ENCODE measurements around the gene CHRNA10. TPM values are rescaled to one million over a fixed set of nuclear protein-coding genes. Genes with fewer than 3 reads are reported as not detected.
"Not testable (repeated sequence)": the region's sequence is repeated elsewhere in the genome, so short reads cannot be mapped to it uniquely, and the experiment has no call there.

CHRNA10 gene
- total RNA-seq, 6 experiments from 2014 or later: 0.25 to 1.2 (median 0.41) TPM

- H3K27me3 ChIP-seq: no peaks in the 10 kb centered on the region
- no peak for DNase-seq
- no peaks in the 10 kb centered on the region for H3K36me3 ChIP-seq
- no peaks in the 10 kb centered on the region for H3K9me3 ChIP-seq
- H3K27ac ChIP-seq: no peak overlapping the region
- no peak overlapping the region for H3K4me3 ChIP-seq
- intact Hi-C loops (cut with DNase I): no loop called here
- no peaks in the 10 kb centered on the region for H3K4me1 ChIP-seq
- no peak for ATAC-seq
- TF ChIP-seq CTCF (IDR thresholded peaks at IDR 0.05) (no peak), POLR2A (IDR thresholded peaks at IDR 0.05) (no peak)
These were observed 8.3 kb downstream of the CHRNA10 start for GRCh38 chr11:3662856-3663255.

- Histone ChIP-seq H3K9me3 (no peaks in the 10 kb centered on the region), H3K27me3 (no peaks in the 10 kb centered on the region), H3K36me3 (no peaks in the 10 kb centered on the region), H3K27ac (no peak overlapping the region), H3K4me1 (no peaks in the 10 kb centered on the region), H3K4me3 (no peak overlapping the region)
- intact Hi-C loops (cut with DNase I): no loop called here
- no peak for DNase-seq
- ATAC-seq: no peak
- WGBS (ENCODE audit: insufficient coverage, low coverage, low lambda C conversion rate, missing lambda C conversion rate): 80% methylated on average over 2 of the region's 2 CpGs
- no peak for TF ChIP-seq POLR2A (IDR thresholded peaks at IDR 0.05)
- no peak for TF ChIP-seq CTCF (IDR thresholded peaks at IDR 0.05)
These were observed 10.2 kb downstream of the CHRNA10 start for GRCh38 chr11:3660960-3661359.

GRCh38 chr11:3659595-3660515, 11.3 kb downstream of the CHRNA10 start:
- no peak for DNase-seq
- Histone ChIP-seq H3K36me3 (no peaks in the 10 kb centered on the region), H3K27me3 (no peaks in the 10 kb centered on the region), H3K4me1 (no peaks in the 10 kb centered on the region), H3K27ac (no peak overlapping the region), H3K4me3 (no peak overlapping the region), H3K9me3 (no peaks in the 10 kb centered on the region)
- ATAC-seq: peak in 1 of 4 donors; percentile 7
- 86% methylated on average over 5 of the region's 33 CpGs for WGBS (ENCODE audit: insufficient coverage, low coverage, low lambda C conversion rate, missing lambda C conversion rate)
- TF ChIP-seq CTCF (IDR thresholded peaks at IDR 0.05) (no peak), POLR2A (IDR thresholded peaks at IDR 0.05) (no peak)
- intact Hi-C loops (cut with DNase I): no loop called here

- Histone ChIP-seq H3K4me1 (no peaks in the 10 kb centered on the region), H3K9me3 (no peaks in the 10 kb centered on the region), H3K36me3 (no peaks in the 10 kb centered on the region), H3K4me3 (no peak overlapping the region), H3K27me3 (no peaks in the 10 kb centered on the region), H3K27ac (no peak overlapping the region)
- DNase-seq (no peak), ATAC-seq (no peak)
- WGBS (ENCODE audit: insufficient coverage, low coverage, low lambda C conversion rate, missing lambda C conversion rate): 71% methylated on average over 6 of the region's 8 CpGs
- TF ChIP-seq CTCF (IDR thresholded peaks at IDR 0.05): no peak
- TF ChIP-seq POLR2A (IDR thresholded peaks at IDR 0.05): no peak
- intact Hi-C loops (cut with DNase I): no loop called here
These were observed 12.9 kb downstream of the CHRNA10 start for GRCh38 chr11:3658252-3658651.

- H3K27me3 ChIP-seq; DNase-seq; H3K9me3 ChIP-seq; H3K4me1 ChIP-seq; H3K36me3 ChIP-seq; ATAC-seq; H3K4me3 ChIP-seq; H3K27ac ChIP-seq; intact Hi-C loops (cut with DNase I): not testable (repeated sequence)
- 64% methylated on average over 5 of the region's 5 CpGs for WGBS (ENCODE audit: insufficient coverage, low coverage, low lambda C conversion rate, missing lambda C conversion rate)
These were observed 13.9 kb downstream of the CHRNA10 start for GRCh38 chr11:3657331-3657730.
